ENCODE data around the gene OR2T2.
A peak's percentile ranks its signal among the peaks of the same experiment; 100 is the strongest.
"Not testable (repeated sequence)": the region's sequence is repeated elsewhere in the genome, so short reads cannot be mapped to it uniquely, and the experiment has no call there.

Gene OR2T2

GRCh38 chr1:248445399-248445798 is at the start of gene OR2T2:
OR2T2 (plus strand) TSS chr1:248445637; CDS start chr1:248452798, 7,161 bp downstream.
- not testable (repeated sequence) for DNase-seq

GRCh38 chr1:248402748-248403147 is 42.7 kb upstream of the OR2T2 start, which contains the start of gene OR2T1:
OR2T1 (plus strand) TSS chr1:248403048; CDS start chr1:248406148, 3,100 bp downstream.
- no peak for DNase-seq

- DNase-seq: peak in 25 of 56 donors; percentile 3 to 76 (median 33)
Measured at GRCh38 chr1:248404024-248404423, 41.4 kb upstream of the OR2T2 start.

- no peak for DNase-seq
Measured at GRCh38 chr1:248406721-248407692, 38.4 kb upstream of the OR2T2 start.

GRCh38 chr1:248416226-248416625 is 29.2 kb upstream of the OR2T2 start:
- DNase-seq: no peak

- no peak for DNase-seq
Measured at GRCh38 chr1:248417854-248418253, 27.6 kb upstream of the OR2T2 start.

- no peak for DNase-seq
Measured at GRCh38 chr1:248421384-248421783, 24.1 kb upstream of the OR2T2 start.

GRCh38 chr1:248427526-248428191 is 17.8 kb upstream of the OR2T2 start:
- not testable (repeated sequence) for DNase-seq

- not testable (repeated sequence) for DNase-seq
Measured at GRCh38 chr1:248428192-248428533, 17.3 kb upstream of the OR2T2 start.

- not testable (repeated sequence) for DNase-seq
Measured at GRCh38 chr1:248431683-248432082, 13.8 kb upstream of the OR2T2 start.

GRCh38 chr1:248432201-248432600 is 13.2 kb upstream of the OR2T2 start:
- DNase-seq: not testable (repeated sequence)

GRCh38 chr1:248433811-248434415 is 11.5 kb upstream of the OR2T2 start:
- not testable (repeated sequence) for DNase-seq

GRCh38 chr1:248434913-248435312 is 10.5 kb upstream of the OR2T2 start:
- DNase-seq: not testable (repeated sequence)

GRCh38 chr1:248436303-248436702 is 9.1 kb upstream of the OR2T2 start:
- not testable (repeated sequence) for DNase-seq

GRCh38 chr1:248438668-248439067 is 6.8 kb upstream of the OR2T2 start:
- DNase-seq: not testable (repeated sequence)

GRCh38 chr1:248439283-248439682 is 6.2 kb upstream of the OR2T2 start:
- DNase-seq: not testable (repeated sequence)

GRCh38 chr1:248442500-248443277 is 2.7 kb upstream of the OR2T2 start:
- not testable (repeated sequence) for DNase-seq

GRCh38 chr1:248444603-248445002 is 834 bp upstream of the OR2T2 start:
- DNase-seq: not testable (repeated sequence)

GRCh38 chr1:248448409-248449074 is 3.1 kb downstream of the OR2T2 start:
- DNase-seq: not testable (repeated sequence)

GRCh38 chr1:248449821-248450465 is 4.5 kb downstream of the OR2T2 start:
- not testable (repeated sequence) for DNase-seq
